NCI-H774 (cell line): ENCODE data around the gene EP400.
A peak's percentile ranks its signal among the peaks of the same experiment; 100 is the strongest.

Experiments
- DNase-seq: peaks from one replicate; lab custom pipeline; 2025; lab: John Stamatoyannopoulos, UW

EP400 gene

DNA sequence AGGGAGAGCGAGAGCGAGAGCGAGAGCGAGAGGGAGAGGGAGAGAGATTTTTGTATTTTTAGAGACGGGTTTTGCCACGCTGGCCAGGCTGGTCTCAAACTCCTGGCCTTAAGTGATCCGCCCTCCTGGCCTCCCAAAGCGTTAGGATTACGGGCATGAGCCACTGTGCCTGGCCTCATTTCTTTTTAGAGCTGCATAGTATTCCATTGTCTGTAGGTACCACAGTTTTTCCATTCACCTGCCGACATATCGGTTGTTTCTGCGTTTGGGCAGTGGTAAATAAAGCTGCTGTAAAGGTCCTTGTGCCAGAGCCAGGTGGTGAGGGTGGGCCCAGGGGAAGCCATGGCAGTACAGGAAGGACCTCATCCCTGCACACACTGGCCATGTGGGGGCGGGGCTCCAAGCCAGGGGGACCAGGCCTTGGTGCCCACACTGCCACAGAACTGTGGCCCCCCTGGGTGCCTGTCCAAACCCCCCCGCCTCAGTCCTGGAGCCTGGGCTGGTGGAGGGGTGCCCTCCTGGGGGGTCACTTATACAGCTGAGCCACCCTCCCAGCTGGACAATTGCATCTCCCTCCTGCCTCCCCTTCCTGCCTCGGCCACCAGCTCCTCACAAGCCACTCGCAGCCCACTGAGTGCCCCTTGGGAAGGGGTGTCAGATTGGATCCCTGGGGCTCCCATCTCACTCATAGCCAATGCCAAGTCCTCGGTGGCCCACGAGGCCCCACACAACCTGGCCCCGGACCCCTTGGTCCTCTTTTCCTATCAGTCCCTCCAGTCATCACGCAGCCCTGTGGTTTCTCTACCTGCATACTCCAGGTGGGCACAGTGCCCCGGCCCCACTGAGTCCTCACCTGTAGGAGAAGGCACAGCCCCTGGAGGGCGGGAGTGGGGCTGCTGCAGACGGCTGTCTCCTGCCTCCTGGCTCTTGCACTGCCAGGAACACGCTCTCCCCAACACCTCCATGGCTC, 22.3 kb upstream of the EP400 start:
- no peak for DNase-seq

DNA sequence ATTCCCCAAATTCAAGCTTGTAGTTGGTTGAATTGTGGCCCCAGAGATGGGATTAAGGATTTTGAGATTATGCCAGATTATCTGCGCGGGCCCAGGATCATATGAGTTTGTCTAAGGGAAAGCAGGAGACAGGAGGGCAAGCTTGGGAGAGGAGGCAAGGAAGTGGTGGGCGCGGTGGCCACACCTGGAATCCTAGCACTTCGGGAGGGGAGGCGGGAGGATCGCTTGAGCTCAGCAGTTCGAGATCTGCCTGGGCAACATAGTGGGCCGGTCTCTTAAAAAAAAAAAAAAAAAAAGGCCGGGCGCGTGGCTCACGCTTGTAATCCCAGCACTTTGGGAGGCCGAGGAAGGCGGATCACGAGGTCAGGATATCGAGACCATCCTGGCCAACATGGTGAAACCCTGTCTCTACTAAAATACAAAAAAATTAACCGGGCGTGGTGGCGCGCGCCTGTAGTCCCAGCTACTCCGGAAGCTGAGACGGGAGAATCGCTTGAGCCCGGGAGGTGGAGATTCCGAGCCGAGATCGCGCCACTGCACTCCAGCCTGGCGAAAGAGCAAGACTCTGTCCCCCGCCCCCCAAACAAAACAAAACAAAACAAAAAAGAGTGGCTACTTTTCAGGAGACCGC, 21.5 kb upstream of the EP400 start:
- no peak for DNase-seq

GRCh38 chr12:131928711-131929580, 20.8 kb upstream of the EP400 start, which contains the start of gene PUS1:
Gene PUS1, plus strand, starts transcription at chr12:131929276. Its CDS starts 447 bp downstream, at chr12:131929723.
- DNase-seq: peak; percentile 95

DNA sequence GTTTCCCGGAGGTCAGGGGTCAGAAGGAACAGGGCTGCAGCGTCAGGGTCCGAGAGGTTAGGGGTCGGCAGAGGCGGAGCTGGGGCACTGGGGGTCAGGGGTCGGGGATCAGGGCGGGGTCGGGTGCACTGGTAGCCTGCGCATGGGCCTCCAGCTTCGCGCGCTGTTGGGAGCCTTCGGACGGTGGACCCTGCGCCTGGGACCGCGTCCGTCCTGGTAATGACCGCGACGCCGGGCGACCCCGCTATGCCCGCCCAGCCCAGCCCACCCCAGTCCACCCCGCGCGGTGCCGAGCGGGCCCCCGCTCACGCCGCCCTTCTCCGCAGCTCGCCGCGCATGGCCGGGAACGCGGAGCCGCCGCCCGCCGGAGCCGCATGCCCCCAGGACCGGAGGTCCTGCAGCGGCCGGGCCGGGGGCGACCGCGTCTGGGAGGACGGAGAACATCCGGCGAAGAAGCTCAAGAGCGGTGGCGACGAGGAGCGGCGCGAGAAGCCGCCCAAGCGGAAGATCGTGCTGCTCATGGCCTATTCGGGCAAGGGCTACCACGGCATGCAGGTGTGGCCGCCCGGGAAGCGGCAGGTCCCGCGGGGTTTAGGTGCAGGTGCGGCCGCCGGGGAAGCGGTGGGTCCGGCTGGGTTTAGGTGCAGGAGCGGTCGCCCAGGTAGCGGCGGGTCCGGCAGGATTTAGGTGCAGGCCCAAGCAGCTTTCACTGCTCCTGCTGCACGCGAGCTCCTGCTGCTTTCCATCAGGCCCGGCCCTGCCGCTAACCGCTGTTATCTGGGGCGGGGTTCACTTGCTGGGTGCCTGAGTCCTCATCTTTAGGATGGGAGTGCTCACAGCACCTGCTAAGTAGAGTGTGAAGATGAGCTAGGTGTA, 19.9 kb upstream of the EP400 start:
- DNase-seq: no peak

GRCh38 chr12:131930510-131930909, 19.2 kb upstream of the EP400 start:
- DNase-seq: no peak

DNA sequence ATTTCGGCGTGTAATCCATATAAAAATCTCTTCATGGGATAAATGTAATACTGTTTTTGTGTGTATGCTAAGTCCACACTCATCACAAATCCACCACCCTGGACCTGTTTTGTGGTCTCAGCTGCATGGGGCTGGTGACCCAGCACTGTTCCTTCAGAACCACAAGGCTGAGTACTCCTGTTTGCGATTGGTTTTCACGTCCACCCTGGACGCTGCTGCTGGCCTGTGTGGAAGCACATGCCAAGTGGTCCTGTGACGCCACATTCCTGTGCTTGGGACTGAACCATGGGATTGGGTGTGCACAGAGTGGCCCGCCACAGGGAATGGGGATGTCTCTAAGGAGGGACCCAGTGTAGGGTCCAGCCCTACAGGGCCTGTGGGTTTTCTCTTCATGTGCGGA, 16.4 kb upstream of the EP400 start:
- no peak for DNase-seq

DNA sequence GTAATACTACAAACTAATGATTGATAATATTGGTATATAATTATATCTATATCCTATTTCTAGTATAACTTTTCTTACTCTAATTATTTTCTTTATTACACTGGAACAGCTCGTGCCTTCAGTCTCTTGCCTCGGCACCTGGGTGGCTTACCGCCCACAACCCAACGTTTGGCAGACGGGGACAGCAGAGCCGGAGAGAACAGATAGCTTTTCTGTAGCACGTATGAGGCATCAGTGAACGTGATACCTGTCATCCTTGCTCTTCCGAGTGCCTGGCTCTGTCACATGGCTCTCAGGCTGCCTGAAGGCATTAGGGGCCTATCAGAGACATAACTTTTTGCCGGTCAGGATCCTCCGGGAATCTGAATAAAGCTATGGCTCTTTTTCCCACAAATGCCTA, 15.2 kb upstream of the EP400 start:
- no peak for DNase-seq

- DNase-seq: no peak
These were observed 11.7 kb upstream of the EP400 start for GRCh38 chr12:131938082-131938481.

DNA sequence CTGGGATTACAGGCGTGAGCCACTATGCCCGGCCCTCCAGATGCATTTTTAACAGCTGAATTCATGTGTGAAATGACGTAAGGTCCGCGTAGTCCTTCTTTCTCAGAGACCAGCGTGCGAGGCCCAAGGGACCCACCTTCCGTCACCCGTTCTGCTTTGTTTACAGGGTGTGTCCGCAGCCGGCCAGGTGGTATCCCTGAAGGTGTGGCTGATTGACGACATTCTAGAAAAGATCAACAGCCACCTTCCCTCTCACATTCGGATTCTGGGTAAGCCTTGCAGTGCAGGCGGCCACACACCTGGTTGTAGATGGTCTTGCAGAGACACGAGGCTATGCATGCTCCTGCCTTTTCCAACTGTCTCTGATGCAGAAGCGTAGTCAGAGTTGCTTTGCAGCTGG, 10.7 kb upstream of the EP400 start:
- no peak for DNase-seq

DNA sequence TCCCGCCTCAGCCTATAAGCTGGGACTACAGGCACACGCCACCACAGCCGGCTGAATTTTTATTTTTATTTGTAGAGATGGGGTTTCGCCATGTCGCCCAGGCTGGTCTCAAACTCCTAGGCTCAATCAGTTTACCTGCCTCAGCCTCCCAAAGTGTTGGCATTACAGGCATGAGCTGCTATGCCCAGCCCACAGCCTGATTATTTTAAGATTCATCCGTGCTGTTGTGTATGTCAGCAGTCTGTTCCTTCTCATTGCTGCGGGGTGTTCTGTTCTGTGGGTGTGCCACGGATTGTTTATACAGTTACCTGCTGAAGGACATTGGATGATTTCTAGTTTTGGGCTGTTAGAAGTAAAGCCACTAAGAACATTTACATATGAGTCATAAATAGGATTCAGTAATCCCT, 9.6 kb upstream of the EP400 start:
- no peak for DNase-seq

DNA sequence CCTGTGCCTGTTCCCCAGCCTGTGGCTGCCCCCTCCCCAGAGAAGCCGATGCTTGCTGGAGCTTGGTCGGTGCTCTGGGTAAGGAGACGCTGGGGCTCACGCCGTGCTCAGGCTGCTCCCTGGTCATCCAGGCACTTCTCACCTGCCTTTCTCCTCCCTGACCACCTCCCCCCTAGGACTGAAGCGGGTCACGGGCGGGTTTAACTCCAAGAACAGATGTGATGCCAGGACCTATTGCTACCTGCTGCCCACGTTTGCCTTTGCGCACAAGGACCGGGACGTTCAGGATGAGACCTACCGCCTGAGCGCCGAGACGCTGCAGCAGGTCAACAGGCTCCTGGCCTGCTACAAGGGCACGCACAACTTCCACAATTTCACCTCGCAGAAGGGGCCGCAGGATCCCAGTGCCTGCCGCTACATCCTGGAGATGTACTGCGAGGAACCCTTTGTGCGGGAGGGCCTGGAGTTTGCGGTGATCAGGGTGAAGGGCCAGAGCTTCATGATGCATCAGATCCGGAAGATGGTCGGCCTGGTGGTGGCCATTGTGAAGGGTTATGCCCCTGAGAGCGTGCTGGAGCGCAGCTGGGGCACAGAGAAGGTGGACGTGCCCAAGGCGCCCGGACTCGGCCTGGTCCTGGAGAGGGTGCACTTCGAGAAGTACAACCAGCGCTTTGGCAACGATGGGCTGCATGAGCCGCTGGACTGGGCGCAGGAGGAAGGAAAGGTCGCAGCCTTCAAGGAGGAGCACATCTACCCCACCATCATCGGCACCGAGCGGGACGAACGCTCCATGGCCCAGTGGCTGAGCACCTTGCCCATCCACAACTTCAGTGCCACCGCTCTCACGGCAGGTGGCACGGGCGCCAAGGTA, 8.4 kb upstream of the EP400 start:
- no peak for DNase-seq

DNA sequence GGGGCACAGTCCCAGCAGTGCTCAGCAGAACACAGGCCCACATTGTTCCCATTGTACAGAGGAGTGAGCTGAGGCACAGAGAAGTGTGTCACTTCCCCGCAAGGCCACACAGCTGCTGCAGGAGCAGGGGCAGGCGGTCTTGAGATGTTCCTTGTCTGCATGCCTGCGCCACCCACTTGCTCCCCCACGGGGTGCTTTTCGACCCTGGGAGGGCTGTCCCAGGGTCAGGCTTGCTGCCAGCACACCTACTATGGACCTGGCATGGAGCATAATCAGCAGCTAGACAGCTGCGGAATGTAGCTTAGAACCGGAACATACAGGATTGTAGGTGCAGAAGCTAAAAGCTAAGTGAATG, 7.8 kb upstream of the EP400 start:
- no peak for DNase-seq

- DNase-seq: no peak
These were observed 7.1 kb upstream of the EP400 start for GRCh38 chr12:131942671-131943070.

DNA sequence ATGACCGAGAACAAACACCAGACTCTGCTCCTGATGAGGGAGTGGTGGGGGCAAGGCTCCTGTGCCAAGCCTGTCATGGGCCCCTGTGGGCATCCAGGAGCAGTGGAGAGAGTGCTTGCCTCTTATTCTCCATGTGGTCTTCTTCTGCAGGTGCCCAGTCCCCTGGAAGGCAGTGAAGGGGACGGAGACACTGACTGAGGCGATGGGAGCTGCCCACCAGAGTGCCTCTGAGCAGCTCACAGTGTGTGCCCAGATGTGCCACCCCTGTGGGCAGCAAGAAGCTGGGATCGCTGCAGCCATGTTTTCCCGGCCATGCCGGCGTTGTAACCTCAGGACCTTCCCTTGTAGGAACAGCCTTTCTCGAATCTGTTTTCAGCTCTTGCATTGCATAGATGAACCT, 6.4 kb upstream of the EP400 start:
- DNase-seq: no peak

DNA sequence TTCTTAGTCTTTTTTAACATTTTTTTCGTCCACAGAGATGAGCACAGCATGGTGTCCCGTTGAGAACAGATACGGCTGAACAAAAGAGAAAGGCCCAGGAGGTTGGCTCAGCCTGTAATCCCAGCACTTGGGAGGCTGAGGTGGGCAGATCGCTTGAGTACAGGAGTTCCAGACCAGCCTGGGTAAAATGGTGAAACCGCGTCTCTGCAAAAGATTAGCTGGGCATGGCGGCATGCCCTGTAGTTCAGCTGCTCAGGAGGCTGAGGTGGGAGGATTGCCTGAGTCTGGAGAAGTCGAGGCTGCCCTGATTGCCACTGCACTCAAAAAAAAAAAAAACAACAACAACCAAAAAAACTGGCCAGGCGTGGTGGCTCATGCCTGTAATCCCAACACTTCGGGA, 5.9 kb upstream of the EP400 start:
- DNase-seq: no peak

DNA sequence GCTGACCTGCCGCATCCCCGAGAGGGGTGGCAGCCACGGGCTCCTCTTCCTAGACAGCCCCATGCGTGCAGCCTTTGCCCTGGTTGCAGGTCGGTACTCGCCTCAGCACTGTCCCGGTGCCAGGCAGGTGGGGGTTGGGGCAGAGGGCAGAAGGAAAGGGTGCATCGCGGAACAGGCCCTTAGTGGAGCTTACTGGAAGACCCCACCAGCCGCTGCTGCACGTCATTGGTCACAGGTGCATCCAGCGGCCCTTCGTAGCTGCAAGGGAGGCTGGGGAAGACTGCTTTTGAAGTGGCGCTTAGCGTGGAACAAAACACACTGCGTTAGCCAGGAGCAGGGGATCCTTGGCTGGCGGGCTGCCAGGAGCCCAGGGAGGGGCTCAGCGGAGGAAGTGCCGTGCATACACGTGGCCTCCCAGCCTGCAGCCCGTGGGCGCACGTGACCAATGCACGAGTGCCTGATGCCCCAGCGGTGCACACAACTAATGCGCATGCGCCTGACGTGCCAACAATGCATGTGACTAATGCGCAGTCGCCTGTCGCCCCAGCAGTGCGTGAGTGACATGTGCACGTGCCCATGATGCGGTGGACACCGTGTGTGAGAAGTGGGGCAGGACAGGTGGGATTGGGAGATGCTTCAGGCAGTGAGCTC, 5.0 kb upstream of the EP400 start:
- DNase-seq: no peak

GRCh38 chr12:131946757-131947156, 3.0 kb upstream of the EP400 start:
- DNase-seq: no peak

GRCh38 chr12:131947482-131948027, 2.2 kb upstream of the EP400 start:
- no peak for DNase-seq

GRCh38 chr12:131948166-131948712, 1.5 kb upstream of the EP400 start:
- no peak for DNase-seq
